Measurements from ENCODE around the gene ELF5. TPM values are rescaled to one million over a fixed set of nuclear protein-coding genes. Genes with fewer than 3 reads are reported as not detected.

Gene ELF5
- total and polyA plus RNA-seq, 11 donors, result not detected

- H3K36me3 ChIP-seq, result no peaks in the 10 kb centered on the region
- no peak for ATAC-seq
- peaks cover 0 to 5% (median 0%) of the 10 kb centered on the region in 12 donors for H3K9me3 ChIP-seq
- no peak overlapping the region for H3K27ac ChIP-seq
- peaks cover 0 to 4% (median 0%) of the 10 kb centered on the region in 9 donors for H3K27me3 ChIP-seq
- H3K4me1 ChIP-seq, result no peaks in the 10 kb centered on the region
- H3K4me3 ChIP-seq, result no peak overlapping the region
- TF ChIP-seq CTCF (IDR thresholded peaks at IDR 0.05), result no peak
- no peak for TF ChIP-seq POLR2A (IDR thresholded peaks at IDR 0.05)
- DNase-seq, result no peak
- 84 to 89% (median 87%) methylated on average over 1 of the region's 1 CpG for WGBS, 4 donors
- intact Hi-C loops (cut with DNase I), result no loop called here
Measured at GRCh38 chr11:34529643-34530042, 16.0 kb upstream of the ELF5 start.

DNA sequence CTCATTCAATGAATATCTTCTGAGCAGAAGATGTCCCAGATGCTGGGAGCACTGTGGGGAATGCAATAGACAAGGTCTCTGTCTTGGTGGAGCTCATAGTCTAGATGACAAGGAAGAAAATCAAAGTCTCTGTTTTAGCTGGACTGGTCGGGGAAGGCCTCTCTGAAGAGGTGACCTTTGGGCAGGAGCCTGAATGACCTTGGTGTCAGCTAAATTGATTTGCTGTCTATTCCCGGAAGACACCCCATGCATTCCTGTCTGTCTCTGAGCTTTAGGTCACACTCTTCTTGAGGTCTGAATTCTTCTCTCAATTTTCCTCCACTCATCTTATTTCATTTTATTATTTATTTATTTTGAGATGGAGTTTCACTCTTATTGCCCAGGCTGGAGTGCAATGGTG is 14.5 kb upstream of the ELF5 start:
- ATAC-seq, result no peak
- no peak overlapping the region for H3K27ac ChIP-seq
- no peak for DNase-seq
- H3K36me3 ChIP-seq, result no peaks in the 10 kb centered on the region
- intact Hi-C loops (cut with DNase I), result no loop called here
- WGBS, 4 donors, result 76 to 80% (median 78%) methylated on average over 2 of the region's 2 CpGs
- TF ChIP-seq CTCF (IDR thresholded peaks at IDR 0.05) (no peak), POLR2A (IDR thresholded peaks at IDR 0.05) (no peak)
- H3K27me3 ChIP-seq, result peaks cover 0 to 4% (median 0%) of the 10 kb centered on the region in 9 donors
- no peak overlapping the region for H3K4me3 ChIP-seq
- H3K9me3 ChIP-seq, result no peaks in the 10 kb centered on the region
- H3K4me1 ChIP-seq, result no peaks in the 10 kb centered on the region

- Histone ChIP-seq H3K27me3 (peaks cover 0 to 4% (median 0%) of the 10 kb centered on the region in 9 donors), H3K4me1 (no peaks in the 10 kb centered on the region), H3K36me3 (no peaks in the 10 kb centered on the region), H3K27ac (no peak overlapping the region), H3K4me3 (no peak overlapping the region), H3K9me3 (no peaks in the 10 kb centered on the region)
- ATAC-seq (no peak), DNase-seq (no peak)
- intact Hi-C loops (cut with DNase I), result no loop called here
- no peak for TF ChIP-seq POLR2A (IDR thresholded peaks at IDR 0.05)
- TF ChIP-seq CTCF (IDR thresholded peaks at IDR 0.05), result no peak
- 82 to 87% (median 84%) methylated on average over 9 of the region's 9 CpGs for WGBS, 4 donors
Measured at GRCh38 chr11:34525888-34526657, 12.5 kb upstream of the ELF5 start.

DNA sequence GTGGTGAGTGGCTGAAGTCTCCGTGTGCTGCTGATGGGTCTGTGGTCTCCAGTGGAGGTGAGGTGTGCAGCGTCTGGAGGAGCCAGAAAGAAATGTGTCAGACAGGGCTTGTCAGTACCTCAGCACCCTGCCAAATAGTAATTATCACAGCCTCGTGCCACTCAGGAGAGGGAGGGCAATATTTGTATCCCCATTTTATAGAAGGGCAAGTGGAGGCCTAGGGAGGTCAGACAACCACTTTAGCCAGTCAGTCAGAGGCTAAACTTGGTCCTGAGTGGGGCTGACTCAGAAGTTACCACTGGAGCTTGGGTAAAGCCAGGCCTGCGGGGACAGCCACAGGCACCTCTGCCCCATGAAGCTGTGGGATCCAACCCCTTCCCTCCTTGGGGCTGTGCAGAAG is 11.5 kb upstream of the ELF5 start:
- 65 to 75% (median 74%) methylated on average over 3 to 4 of the region's 4 CpGs for WGBS, 4 donors
- Histone ChIP-seq H3K9me3 (no peaks in the 10 kb centered on the region), H3K36me3 (no peaks in the 10 kb centered on the region), H3K4me3 (no peak overlapping the region), H3K27ac (no peak overlapping the region), H3K27me3 (peaks cover 0 to 4% (median 0%) of the 10 kb centered on the region in 9 donors), H3K4me1 (no peaks in the 10 kb centered on the region)
- TF ChIP-seq CTCF (IDR thresholded peaks at IDR 0.05) (no peak), POLR2A (IDR thresholded peaks at IDR 0.05) (no peak)
- intact Hi-C loops (cut with DNase I), result no loop called here
- DNase-seq (no peak), ATAC-seq (no peak)
